ENCODE results near the gene USP22. TPM values are rescaled to one million over a fixed set of nuclear protein-coding genes. Genes with fewer than 3 reads are reported as not detected.

Gene USP22
- total and polyA plus RNA-seq, 2 of the 13 experiments (the other 11 are each of a cell fraction or from before 2014, with no cell fraction given), result 98.0 to 130 TPM

DNA sequence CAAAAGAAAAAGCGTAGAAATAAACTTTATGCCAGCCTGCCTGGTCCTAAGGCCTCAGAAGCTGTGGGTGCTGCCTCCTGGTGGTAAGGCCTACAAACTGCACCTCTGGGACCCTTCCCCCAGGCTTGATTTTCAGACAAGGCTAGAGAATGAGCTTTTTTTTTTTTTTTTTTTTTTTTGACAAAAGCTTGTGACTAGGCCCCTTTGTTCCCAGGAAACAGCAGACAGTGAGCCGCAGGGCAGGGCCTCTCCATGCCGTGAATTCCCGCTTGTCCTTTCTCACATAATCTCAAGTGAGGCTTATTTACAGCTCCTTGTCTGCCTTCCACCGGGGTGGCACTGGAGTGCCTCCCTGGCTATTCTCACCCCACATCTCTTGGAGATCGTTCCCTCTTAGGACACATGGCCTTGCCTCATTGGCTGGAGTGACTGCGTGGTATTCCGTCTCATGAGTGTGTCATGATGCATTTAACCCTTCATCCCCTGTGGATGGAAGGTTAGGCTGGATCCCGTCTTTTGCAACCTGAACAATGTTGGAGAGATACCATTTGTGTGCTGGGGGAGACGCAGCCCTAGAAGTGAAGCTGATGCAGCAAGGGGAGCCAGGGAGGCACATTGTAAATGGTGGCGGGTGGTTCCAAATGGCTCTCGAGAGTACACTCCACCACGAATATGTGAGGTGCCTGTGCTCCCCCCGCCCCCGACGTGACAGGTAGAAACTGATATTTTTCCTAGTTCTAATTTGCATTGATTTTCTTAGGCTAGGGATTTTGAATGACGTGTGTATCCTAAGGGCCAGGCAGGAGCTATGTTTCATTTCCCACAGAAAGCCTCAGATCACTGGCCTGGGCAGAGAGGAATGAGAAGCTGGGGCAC, 49.6 kb downstream of the USP22 start (continued):
- TF ChIP-seq, protein P1, sequence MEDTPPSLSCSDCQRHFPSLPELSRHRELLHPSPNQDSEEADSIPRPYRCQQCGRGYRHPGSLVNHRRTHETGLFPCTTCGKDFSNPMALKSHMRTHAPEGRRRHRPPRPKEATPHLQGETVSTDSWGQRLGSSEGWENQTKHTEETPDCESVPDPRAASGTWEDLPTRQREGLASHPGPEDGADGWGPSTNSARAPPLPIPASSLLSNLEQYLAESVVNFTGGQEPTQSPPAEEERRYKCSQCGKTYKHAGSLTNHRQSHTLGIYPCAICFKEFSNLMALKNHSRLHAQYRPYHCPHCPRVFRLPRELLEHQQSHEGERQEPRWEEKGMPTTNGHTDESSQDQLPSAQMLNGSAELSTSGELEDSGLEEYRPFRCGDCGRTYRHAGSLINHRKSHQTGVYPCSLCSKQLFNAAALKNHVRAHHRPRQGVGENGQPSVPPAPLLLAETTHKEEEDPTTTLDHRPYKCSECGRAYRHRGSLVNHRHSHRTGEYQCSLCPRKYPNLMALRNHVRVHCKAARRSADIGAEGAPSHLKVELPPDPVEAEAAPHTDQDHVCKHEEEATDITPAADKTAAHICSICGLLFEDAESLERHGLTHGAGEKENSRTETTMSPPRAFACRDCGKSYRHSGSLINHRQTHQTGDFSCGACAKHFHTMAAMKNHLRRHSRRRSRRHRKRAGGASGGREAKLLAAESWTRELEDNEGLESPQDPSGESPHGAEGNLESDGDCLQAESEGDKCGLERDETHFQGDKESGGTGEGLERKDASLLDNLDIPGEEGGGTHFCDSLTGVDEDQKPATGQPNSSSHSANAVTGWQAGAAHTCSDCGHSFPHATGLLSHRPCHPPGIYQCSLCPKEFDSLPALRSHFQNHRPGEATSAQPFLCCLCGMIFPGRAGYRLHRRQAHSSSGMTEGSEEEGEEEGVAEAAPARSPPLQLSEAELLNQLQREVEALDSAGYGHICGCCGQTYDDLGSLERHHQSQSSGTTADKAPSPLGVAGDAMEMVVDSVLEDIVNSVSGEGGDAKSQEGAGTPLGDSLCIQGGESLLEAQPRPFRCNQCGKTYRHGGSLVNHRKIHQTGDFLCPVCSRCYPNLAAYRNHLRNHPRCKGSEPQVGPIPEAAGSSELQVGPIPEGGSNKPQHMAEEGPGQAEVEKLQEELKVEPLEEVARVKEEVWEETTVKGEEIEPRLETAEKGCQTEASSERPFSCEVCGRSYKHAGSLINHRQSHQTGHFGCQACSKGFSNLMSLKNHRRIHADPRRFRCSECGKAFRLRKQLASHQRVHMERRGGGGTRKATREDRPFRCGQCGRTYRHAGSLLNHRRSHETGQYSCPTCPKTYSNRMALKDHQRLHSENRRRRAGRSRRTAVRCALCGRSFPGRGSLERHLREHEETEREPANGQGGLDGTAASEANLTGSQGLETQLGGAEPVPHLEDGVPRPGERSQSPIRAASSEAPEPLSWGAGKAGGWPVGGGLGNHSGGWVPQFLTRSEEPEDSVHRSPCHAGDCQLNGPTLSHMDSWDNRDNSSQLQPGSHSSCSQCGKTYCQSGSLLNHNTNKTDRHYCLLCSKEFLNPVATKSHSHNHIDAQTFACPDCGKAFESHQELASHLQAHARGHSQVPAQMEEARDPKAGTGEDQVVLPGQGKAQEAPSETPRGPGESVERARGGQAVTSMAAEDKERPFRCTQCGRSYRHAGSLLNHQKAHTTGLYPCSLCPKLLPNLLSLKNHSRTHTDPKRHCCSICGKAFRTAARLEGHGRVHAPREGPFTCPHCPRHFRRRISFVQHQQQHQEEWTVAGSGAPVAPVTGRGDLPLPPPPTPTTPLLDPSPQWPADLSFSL (CRISPR knock-in tag; IDR thresholded peaks at IDR 0.05), result no peak
- TF ChIP-seq IKZF5 (CRISPR knock-in tag; IDR thresholded peaks at IDR 0.05) (no peak), ZSCAN22 (CRISPR knock-in tag; IDR thresholded peaks at IDR 0.05) (no peak), ZNF430 (CRISPR knock-in tag; IDR thresholded peaks at IDR 0.05) (no peak), ZNF143 (CRISPR knock-in tag; IDR thresholded peaks at IDR 0.05) (no peak), ZFY (CRISPR knock-in tag; IDR thresholded peaks at IDR 0.05) (peak; percentile 38; the same call in 1 of the 2 replicates), HOXD1 (CRISPR knock-in tag; IDR thresholded peaks at IDR 0.05) (no peak), PCBP2 (optimal IDR thresholded peaks at IDR 0.05; ENCODE audit: low read depth, low read length, poor library complexity, severe bottlenecking) (no peak), ZNF383 (CRISPR knock-in tag; IDR thresholded peaks at IDR 0.05; ENCODE audit: borderline replicate concordance) (no peak), KAT7 (CRISPR knock-in tag; IDR thresholded peaks at IDR 0.05; ENCODE audit: borderline replicate concordance) (no peak), SNAI1 (CRISPR knock-in tag; IDR thresholded peaks at IDR 0.05; ENCODE audit: borderline replicate concordance) (no peak), ZSCAN21 (CRISPR knock-in tag; IDR thresholded peaks at IDR 0.05; ENCODE audit: borderline replicate concordance) (no peak), ZNF577 (CRISPR knock-in tag; IDR thresholded peaks at IDR 0.05; ENCODE audit: borderline replicate concordance, low read depth) (no peak), LCORL (IDR thresholded peaks at IDR 0.05) (no peak), LCORL (CRISPR knock-in tag; IDR thresholded peaks at IDR 0.05) (no peak), ZNF597 (CRISPR knock-in tag; IDR thresholded peaks at IDR 0.05) (no peak), SMC3 (IDR thresholded peaks at IDR 0.05; ENCODE audit: low read length) (peak; percentile 86), ZNF619 (CRISPR knock-in tag; IDR thresholded peaks at IDR 0.05) (no peak), ZNF746 (CRISPR knock-in tag; IDR thresholded peaks at IDR 0.05) (no peak), NONO (IDR thresholded peaks at IDR 0.05) (no peak), NONO (CRISPR knock-in tag; conservative IDR thresholded peaks at IDR 0.05) (0 out of 2 replicates have a peak, but pooled peaks have one; percentile 35)
- TF ChIP-seq, protein P2, sequence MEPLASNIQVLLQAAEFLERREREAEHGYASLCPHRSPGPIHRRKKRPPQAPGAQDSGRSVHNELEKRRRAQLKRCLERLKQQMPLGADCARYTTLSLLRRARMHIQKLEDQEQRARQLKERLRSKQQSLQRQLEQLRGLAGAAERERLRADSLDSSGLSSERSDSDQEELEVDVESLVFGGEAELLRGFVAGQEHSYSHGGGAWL (CRISPR knock-in tag; IDR thresholded peaks at IDR 0.05), result no peak
